CD4-positive, alpha-beta T cell treated with Interferon gamma for 1 hour (primary cell): ENCODE results near the gene JMJD7.

ENCODE experiments used
- DNase-seq: peaks from one replicate; pipeline ENCODE4 v3.0.0-alpha.2; 2020

The JMJD7 gene

DNA sequence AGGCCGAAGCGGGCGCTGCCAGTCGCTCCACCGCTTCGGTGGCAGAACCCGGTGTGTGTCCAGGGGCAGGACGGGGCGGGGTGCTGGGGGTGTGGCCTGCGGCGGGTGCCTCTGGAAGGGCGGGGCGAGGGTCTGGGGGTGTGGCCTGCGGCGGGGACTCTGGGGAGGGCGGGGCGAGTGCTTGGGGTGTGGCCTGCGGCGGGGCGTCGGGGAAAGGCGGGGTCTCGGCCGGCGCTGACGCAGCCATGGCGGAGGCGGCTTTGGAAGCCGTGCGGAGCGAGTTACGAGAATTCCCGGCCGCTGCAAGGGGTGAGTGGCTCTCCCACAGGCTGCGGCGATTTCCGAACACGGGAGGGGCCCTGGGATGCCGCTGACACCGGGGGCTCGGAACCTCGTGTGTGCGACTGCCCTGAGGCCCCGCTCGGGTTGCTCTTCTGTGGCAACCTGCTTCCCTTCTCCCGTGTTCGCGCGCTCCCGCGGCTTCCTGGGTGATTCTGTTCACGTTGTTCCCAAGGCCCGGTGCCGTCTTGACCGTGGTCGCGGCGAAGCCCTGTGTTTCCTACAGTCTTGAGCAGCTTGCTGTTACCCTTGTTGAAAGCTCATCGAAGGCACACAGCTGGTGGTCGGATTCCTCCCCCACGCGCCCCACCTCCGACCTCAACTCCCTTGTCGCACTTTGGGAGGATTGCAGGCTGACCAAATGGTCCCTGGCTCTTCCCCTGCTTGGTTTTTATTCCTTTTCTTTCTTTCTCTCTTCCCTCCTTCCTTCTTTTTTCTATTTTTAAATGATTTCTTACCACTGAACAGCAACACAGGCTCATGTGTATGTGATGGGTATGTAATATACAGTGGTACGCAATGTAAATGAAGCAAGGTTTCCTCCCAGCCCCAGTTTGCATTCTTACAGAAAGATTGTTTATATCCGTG, at the start of gene JMJD7:
JMJD7 (plus strand) TSS at position 213 of the 927 bp plus-strand sequence; CDS start at position 246, 33 bp downstream.
- peak; percentile 88 for DNase-seq

GRCh38 chr15:41778521-41778920, 49.4 kb upstream of the JMJD7 start:
- no peak for DNase-seq

- DNase-seq: no peak
These were observed 48.2 kb upstream of the JMJD7 start for GRCh38 chr15:41779662-41780157.

- no peak for DNase-seq
These were observed 47.6 kb upstream of the JMJD7 start for GRCh38 chr15:41780266-41780665.

DNA sequence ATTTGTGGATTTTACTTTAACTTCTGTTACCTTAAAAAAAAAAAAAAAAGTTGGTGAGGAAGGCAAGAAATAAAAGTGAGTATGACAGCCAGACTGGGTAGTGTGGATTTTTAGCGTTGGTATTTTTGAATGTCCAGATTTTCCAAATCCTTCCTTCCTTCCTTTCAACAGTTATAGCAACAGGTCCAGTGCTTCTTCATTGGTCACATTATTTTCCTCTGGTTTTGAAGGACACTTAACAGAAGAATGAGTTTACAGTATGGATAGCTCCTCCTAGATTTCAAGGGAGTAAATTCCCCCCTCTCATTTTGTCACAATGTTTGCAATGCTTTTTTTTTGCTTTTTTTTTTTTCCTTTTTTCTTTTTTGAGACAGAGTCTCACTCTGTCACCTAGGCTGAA, 47.2 kb upstream of the JMJD7 start:
- no peak for DNase-seq

DNA sequence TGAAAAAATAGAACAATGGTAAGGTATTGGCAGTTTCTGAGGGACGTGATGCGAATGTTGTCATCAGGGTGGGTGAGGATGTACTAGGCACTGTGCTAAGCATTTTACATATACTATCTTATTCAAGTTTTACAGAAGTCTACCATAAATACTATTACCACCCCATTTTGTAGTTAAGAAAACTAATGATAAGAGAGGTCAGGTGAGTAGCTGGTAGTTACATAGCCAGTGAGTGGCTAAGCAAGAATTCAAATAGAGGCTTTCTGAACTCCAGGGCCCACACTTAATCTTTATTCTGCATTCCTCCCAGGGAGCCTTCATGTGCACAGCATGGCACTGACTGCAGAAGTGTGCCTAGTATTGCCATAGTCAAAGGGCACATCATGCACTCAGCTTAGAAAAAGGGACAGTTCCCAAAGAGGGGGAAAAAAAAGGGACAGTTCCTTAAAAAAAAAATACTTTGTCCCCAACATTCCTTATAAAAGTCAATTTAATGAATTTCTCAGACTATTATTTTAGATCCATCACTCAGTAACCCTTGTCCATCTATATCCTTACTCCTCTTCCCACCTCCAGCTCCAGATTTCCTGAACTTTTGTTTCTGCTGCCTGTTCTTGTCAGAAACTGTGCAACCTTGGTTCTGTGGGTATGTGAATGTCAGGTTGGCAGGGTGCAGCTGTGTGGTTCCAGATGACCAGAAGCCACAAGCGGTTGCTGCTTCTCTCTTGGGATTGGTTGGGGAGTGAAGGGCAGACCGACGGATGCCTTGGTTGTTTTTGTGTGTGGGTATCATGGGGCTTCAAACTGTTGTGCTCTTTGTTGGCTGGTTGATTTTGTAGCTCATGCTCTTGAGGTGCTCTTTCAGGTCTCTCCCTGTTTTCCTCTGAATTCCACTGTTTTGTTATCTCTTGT, 45.3 kb upstream of the JMJD7 start:
- DNase-seq: no peak

DNA sequence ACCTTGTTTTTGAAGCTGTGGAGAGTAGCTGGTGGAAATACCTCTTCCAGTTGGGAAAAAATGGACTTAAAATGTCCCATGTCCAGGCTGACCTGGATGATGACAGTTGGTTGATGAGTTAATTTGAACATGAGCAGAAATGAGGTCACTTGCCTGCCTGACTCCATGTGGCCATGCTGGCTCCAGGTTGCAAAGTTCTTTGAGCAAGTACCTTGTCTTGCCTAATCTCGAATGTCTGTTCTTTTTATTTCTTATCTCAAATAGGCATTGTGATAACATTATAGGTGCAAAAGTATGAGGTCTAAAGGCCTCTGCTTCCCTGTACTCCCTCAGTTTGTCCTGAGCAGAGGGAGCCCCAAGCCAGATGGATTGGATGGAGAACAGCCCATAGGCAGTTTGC, 44.6 kb upstream of the JMJD7 start:
- DNase-seq: no peak

GRCh38 chr15:41788262-41788661, 39.6 kb upstream of the JMJD7 start:
- no peak for DNase-seq

GRCh38 chr15:41789236-41789635, 38.7 kb upstream of the JMJD7 start:
- DNase-seq: no peak

DNA sequence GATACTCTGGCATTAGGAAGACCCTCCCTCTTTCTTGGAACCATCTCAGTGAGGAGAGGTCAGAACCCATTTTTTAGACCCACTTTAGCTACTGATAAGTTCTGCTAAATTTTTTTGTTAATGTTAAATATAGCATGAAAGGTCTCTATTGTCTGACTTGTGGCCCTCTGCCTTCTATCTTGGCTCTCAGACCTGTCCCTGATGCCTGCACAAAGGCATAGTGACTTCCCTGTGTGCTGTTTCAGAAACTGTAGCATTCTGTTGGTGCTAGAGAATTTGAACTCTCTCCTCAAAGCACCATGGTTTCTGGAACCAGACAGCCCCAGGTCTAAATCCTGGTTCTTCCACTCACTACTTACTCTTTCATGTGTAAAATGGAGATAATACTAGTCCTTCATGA, 38.2 kb upstream of the JMJD7 start:
- no peak for DNase-seq

DNA sequence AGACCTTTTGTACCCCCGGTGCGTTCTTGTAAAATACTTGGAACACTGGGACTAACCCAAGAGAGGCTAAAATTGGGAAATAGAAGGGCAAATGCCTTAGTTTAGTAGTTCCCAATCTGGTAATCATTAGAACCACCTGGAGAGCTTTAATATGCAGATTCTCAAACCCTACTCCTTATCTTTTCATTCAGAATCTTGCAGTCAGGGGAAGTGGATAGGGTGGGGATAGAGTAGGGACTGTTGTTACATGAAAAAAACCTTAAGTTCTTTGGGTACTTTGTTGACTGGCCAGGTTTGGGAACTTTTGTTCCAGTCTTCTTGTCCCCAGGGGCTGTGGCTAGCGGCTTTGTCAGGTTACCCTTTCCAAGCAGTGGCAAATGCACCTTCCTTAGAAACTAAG, 37.7 kb upstream of the JMJD7 start:
- DNase-seq: no peak

- DNase-seq: no peak
These were observed 36.9 kb upstream of the JMJD7 start for GRCh38 chr15:41790756-41791546.

DNA sequence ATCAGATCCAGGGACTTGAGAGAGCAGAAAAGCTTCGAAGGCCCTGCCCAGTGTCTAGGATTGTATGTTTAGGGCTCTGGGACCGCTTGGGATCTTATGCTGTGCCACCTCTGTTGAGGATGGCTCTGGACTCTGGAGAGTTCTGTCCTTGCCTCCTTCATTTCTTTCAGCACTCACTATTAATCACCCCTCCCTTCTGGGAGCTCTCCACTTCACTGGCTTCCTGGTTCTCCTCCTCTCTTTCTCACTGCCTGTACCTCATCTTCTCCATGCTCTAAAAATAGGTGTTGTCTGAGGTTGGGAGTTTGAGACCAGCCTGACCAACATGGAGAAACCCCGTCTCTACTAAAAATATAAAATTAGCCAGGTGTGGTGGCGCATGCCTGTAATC, 36.4 kb upstream of the JMJD7 start:
- DNase-seq: no peak

DNA sequence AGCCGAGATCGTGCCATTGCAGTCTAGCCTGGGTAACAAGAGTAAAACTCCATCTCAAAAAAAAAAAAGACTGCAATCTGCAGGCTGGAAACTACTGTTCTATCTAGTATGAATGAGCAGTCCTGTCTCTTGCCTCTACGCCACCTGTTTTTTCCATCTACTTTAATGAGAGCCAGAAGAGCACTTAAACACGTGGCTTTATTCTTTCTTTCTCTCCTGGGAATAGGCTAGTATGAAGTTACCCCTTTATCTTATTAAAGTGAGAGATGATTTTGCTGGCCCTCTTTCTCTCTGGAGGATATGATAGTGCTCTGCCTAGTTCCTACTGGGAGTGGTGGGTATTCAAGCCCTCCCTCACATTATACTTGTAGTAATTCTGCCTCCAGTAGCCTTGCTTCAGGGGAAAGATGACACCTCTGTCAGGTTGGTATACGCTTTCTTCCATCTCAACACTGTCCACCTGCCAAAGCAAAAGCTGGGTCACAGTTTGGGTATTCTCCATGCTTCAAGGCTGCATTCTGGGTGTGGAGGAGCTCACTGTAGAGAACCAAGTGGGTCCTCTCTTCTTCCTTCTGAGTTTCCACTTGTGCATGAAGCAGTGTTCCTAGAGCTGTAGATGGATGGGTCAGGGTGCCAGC, 35.8 kb upstream of the JMJD7 start:
- DNase-seq: no peak

DNA sequence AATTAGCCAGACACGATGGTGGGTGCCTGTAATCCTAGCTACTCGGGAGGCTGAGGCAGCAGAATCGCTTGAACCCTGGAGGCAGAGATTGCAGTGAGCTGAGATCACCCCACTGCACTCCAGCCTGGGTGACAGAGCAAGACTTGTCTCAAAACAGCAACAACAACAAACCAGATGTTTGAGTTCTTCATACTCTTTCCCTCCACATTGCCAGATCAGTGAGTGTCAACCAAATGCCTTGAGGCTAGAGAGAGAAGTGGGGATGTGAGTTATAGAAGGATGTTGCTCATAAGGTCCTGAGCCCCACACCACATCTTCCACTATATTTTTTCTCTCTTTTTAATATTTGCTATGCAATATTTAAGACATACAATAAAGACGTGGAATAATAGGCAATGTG, 33.8 kb upstream of the JMJD7 start:
- no peak for DNase-seq

GRCh38 chr15:41795996-41796856, 31.7 kb upstream of the JMJD7 start:
- DNase-seq: no peak

- no peak for DNase-seq
These were observed 30.5 kb upstream of the JMJD7 start for GRCh38 chr15:41797201-41797944.

DNA sequence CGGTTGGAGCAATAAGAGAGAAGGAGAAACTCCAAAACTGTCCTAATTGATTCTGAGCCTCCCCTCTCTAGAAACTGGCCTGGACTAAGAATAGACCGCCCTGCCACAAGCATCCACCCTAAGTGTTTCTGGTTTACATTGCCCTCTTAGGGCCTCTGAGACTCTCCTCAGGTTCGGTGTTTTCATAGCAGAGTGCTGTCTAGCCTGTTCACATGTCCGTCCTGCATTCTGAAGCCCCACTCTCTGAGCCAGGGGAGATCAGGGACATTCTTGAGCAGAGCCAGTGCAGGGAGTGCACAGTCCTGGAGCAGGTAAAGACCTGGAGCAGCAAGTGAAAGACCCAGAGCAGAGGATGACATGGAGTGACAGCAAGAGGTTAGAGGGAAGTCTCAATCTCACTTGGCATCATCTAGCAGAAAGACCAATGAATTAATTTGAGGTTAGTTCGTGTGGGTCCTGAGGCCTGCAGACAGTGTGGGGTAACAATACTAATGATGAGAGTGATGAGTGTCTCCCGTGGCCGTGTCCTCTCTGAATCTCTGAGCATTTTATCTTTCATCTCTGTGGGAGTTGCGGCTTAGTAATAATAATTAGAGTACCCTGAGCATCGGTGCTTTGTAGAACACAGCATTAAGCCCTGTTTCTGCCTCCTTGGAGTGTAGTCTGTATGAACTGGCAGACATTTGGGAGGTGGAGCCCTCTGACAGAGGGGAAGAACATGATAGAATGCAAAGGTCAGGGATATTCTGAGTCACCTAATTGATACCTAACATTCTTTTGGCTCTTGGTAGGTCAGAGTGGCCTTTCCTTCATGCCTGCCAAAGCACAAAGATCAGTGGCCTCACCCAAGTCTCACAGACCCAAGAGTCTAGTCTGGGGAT, 29.0 kb upstream of the JMJD7 start:
- no peak for DNase-seq

GRCh38 chr15:41799488-41799805, 28.4 kb upstream of the JMJD7 start:
- DNase-seq: no peak

GRCh38 chr15:41801185-41801584, 26.7 kb upstream of the JMJD7 start:
- DNase-seq: no peak
